Forelimb muscle (tissue), 1 donor: ENCODE results near the gene FRMD6. TPM values are rescaled to one million over a fixed set of nuclear protein-coding genes. Genes with fewer than 3 reads are reported as not detected.
"Not testable (repeated sequence)": the region's sequence is repeated elsewhere in the genome, so short reads cannot be mapped to it uniquely, and the experiment has no call there.

Experiments
- DNase-seq: peaks from one replicate; pipeline ENCODE4 v3.0.0-alpha.2; 2013; ENCODE audit warnings: low read depth
- polyA plus RNA-seq: library from polyadenylated mRNA; unstranded; fragments of 120-200 nt; gene quantifications from one replicate; pipeline ENCODE4 v1.2.1, GENCODE V29; 2013; ENCODE audit not compliant: insufficient read length

FRMD6 gene
- polyA plus RNA-seq, 1 donor = 22.6 TPM

GRCh38 chr14:51723990-51724389 is 72.3 kb downstream of the FRMD6 start:
- DNase-seq = no peak

DNA sequence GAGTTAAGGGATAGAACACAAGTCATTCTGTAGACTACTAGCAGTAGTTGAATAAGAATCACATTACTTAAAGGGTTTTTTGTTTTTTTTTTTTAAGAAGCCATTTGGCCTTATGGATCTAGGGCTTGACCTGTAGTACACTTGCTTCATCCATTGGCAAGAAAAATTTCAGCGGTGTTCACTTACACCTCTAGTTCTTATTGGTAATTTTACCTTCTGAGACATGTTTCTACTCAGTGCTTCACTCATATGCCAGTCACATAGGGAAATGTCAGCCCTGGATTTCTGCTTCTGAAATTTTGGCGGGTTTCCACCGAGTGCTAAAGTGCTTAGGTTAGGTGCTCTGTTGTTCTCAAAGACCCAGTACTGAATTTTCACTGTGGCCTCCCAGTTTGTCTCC is 72.9 kb downstream of the FRMD6 start:
- DNase-seq = no peak

- no peak for DNase-seq
Observed at GRCh38 chr14:51725061-51725460, 73.4 kb downstream of the FRMD6 start.

- DNase-seq = no peak
Observed at GRCh38 chr14:51726166-51726899, 74.6 kb downstream of the FRMD6 start.

- DNase-seq = no peak
Observed at GRCh38 chr14:51727526-51727925, 75.8 kb downstream of the FRMD6 start.

- DNase-seq = no peak
Observed at GRCh38 chr14:51730098-51730497, 78.4 kb downstream of the FRMD6 start.

DNA sequence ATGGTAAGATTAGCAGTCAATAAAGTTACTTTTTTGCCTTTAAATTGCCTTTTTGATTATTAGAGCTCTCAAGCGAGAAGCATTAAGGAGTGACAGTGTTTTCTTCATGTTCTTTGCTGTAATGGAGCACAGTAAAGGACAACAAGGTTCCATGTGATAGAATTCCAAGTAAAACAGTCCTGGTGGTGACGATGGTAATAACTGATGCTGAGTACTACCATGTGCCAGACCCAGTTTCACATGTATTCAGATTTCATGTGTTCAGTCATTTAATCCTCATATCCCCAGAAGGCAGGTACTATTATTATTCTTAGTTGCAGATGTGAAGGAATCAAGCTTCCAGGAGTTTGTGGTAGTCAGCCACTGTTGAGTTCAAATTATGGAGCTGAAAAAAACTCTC is 79.0 kb downstream of the FRMD6 start:
- no peak for DNase-seq

DNA sequence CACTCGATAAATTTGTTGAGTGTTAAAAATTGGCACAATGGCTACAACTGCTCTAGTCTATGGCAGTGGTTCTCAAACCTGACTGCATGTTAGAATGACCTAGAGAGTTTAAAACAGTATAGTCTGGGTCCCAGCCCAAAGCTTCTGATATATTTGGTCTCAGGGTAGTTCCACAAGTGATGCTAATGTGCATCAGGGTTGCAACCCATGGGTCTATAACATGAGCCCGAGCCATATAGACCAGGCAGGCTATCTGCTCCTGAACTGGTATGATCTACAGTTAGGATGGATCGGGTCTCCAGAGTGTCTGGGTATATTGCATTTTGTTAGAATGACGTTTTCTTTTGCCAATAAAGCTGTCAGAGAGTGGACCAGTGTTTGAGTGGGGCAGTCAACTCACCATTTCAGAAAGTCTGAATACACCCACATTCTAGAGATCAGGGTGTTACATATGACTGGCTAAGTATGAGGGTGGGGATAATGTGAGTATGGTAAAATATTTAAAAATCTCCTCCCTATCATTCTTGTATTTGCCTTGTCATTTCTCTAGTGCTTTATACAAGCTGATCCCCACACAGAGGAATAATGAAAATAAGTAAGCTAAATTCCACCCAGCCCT is 80.9 kb downstream of the FRMD6 start:
- DNase-seq = no peak

GRCh38 chr14:51733147-51733546 is 81.4 kb downstream of the FRMD6 start:
- no peak for DNase-seq

- DNase-seq = no peak
Observed at GRCh38 chr14:51735851-51736250, 84.1 kb downstream of the FRMD6 start.

GRCh38 chr14:51738754-51739153 is 87.0 kb downstream of the FRMD6 start:
- DNase-seq = no peak

DNA sequence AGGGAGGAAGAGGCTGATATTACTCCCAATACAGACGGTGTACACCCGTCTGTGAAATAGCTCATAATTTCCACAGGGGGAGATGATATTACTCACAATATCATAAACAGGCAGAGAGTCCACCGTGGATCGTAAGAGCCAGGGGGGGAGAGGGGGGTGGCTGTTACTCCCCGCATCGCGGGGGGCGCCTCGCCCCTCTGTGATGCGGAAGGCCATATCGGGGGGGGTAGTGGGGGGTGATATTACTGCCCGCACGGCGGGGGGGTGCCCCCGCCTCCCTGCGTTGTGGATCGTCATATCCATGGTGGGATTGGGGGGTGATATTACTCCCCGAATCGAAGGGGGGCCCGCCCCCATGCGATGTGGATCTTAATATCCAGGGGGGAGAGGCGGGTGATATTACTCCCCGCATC is 91.9 kb downstream of the FRMD6 start:
- no peak for DNase-seq

- DNase-seq = no peak
Observed at GRCh38 chr14:51744372-51745130, 92.8 kb downstream of the FRMD6 start.

- not testable (repeated sequence) for DNase-seq
Observed at GRCh38 chr14:51746823-51747222, 95.1 kb downstream of the FRMD6 start.

DNA sequence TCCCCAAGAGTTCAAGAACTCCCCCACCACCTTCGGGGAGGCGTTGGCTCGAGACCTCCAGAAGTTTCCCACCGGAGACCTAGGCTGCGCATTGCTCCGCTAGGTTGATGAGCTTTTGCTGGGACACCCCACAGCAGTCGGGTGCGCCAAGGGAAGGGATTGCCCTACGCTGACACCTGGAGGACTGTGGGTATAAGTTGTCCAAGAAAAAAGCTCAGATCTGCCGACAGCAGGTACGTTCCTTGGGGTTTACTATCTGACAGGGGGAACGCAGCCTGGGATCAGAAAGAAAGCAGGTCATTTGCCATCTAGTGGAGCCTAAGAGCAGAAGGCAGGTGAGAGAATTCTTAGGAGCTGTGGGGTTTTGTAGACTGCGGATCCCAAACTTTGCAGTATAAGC is 98.8 kb downstream of the FRMD6 start:
- no peak for DNase-seq

GRCh38 chr14:51751611-51752345 is 100.1 kb downstream of the FRMD6 start:
- not testable (repeated sequence) for DNase-seq

- not testable (repeated sequence) for DNase-seq
Observed at GRCh38 chr14:51757756-51758155, 106.0 kb downstream of the FRMD6 start.

DNA sequence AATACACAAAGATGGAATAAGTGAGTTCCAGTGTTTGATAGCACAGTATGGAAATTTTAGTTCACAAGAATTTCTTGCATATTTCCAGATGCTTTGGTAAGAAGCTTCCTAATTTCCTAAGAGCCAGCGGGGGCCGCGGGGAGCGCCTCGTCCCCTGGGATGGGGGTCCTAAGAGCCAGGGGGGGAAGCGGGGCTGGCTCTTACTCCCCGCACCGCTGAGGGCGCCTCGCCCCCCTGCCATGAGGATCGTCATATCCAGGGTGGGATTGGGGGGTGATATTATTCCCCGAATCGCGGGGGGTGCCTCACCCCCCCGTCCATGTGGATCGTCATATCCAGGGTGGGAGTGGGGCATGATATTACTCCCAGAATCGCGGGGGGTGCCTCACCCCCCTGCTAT is 108.2 kb downstream of the FRMD6 start:
- DNase-seq = no peak

- DNase-seq = not testable (repeated sequence)
Observed at GRCh38 chr14:51765726-51766125, 114.0 kb downstream of the FRMD6 start.

DNA sequence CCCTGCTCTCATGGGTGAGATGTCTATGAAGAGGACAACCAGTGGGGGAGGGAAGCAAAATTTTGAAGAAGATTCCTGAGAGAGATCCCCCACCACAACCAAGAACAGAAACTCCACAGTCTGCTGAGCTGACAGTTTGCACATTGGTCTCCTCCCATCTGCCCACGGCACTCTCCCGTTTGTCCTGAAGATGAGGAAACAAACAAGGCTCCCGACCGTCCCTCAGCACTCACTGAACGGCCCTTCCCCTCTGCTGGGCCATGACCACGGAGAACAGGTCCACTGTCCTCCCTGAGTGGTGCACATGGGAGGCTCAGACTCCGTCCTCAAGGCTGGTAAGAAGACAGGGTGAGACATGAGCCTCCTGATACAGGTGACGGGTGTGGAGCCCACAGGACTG is 114.9 kb downstream of the FRMD6 start:
- not testable (repeated sequence) for DNase-seq

GRCh38 chr14:51769261-51769660 is 117.6 kb downstream of the FRMD6 start:
- not testable (repeated sequence) for DNase-seq

DNA sequence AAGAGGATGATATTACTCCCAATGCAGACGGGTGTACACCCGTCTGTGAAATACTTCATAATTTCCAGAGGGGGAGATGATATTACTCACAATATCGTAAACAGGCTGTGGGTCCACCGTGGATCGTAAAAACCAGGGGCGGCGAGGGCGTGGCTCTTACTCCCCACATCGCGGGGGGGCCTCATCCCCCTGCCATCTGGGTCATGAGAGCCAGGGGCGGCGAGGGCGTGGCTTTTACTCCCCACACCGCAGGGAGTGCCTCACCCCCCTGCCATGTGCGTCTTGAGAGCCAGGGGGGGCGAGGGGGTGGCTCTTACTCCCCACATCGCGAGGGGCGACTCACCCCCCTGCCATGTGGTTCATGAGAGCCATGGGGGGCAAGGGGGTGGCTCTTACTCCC is 122.5 kb downstream of the FRMD6 start:
- no peak for DNase-seq
